OCI-LY7 (cell line): ENCODE measurements around the gene FAM20B.

ENCODE experiments used
- CTCF ChIP-seq: fragments of 200-600 bp; sonication (generic); conservative IDR thresholded peaks from 2 replicates; pipeline ENCODE4 v1.5.1; 2014; ENCODE audit warnings: mild to moderate bottlenecking, antibody characterized with exemption, low read length, moderate library complexity, mixed read lengths
- EZH2phosphoT487 ChIP-seq: fragments of 200-600 bp; sonication (generic); IDR thresholded peaks from 2 replicates; pipeline ENCODE4 v1.6.1; 2018; ENCODE audit warnings: low read depth, borderline replicate concordance, mild to moderate bottlenecking, mixed run types, antibody characterized with exemption, low read length, moderate library complexity, mixed read lengths

- no peak for TF ChIP-seq CTCF
- TF ChIP-seq EZH2phosphoT487 = no peak
These were observed 5.6 kb downstream of the FAM20B start for GRCh38 chr1:179031284-179031683.
